K562 (cell line): ENCODE results near the gene DNA2. TPM values are rescaled to one million over a fixed set of nuclear protein-coding genes. Genes with fewer than 3 reads are reported as not detected.

Experiments used
- BCL6 ChIP-seq: fragments of 250-450 bp; sonication (Bioruptor Pico); IDR thresholded peaks from 2 replicates; pipeline ENCODE4 v1.4.0; 2020
- BDP1 ChIP-seq: IDR thresholded peaks from 3 replicates; pipeline ENCODE4 v1.6.1; 2011; ENCODE audit not compliant: insufficient read length, insufficient read depth
- EGR1 ChIP-seq: fragments of 450-650 bp; conservative IDR thresholded peaks from 2 replicates; pipeline ENCODE4 v1.6.1; 2017; ENCODE audit warnings: mild to moderate bottlenecking
- GTF2F1 ChIP-seq: IDR thresholded peaks from 2 replicates; pipeline ENCODE4 v1.6.1; 2011; ENCODE audit warnings: low read depth, low read length, improper control_type of control experiment
- MITF ChIP-seq: IDR thresholded peaks from 2 replicates; pipeline ENCODE4 v1.6.1; 2014; ENCODE audit warnings: antibody characterized with exemption
- NCOA6 ChIP-seq: fragments of 450-650 bp; IDR thresholded peaks from 2 replicates; pipeline ENCODE4 v1.6.1; 2017; ENCODE audit warnings: mild to moderate bottlenecking
- NEUROD1 ChIP-seq: fragments of 150-350 bp; IDR thresholded peaks from 2 replicates; pipeline ENCODE4 v1.6.1; 2014; ENCODE audit warnings: borderline replicate concordance, low read length, low read depth; ENCODE audit not compliant: partially characterized antibody
- ZBTB33 ChIP-seq: sonication (generic); formaldehyde crosslinking; IDR thresholded peaks from 2 replicates; pipeline ENCODE4 v1.8.1; 2023; ENCODE audit warnings: mild to moderate bottlenecking, missing genetic modification reagents
- ZNF174 ChIP-seq: fragments of 250-450 bp; sonication (Bioruptor Pico); IDR thresholded peaks from 2 replicates; pipeline ENCODE4 v1.4.0; 2020; ENCODE audit warnings: mild to moderate bottlenecking
- ZNF253 ChIP-seq: fragments of 250-450 bp; sonication (Bioruptor Pico); conservative IDR thresholded peaks from 2 replicates; pipeline ENCODE4 v1.6.1; 2021; ENCODE audit warnings: mild to moderate bottlenecking
- ZNF431 ChIP-seq: sonication (generic); formaldehyde crosslinking; IDR thresholded peaks from 2 replicates; pipeline ENCODE4 v1.8.0; 2022; ENCODE audit warnings: mild to moderate bottlenecking, missing genetic modification reagents
- ZNF766 ChIP-seq: fragments of 200-800 bp; sonication (Bioruptor generic); conservative IDR thresholded peaks from 2 replicates; pipeline ENCODE4 v1.6.1; 2016; ENCODE audit warnings: missing genetic modification characterization, missing compliant biosample characterization
- polyA plus RNA-seq, 8 experiments: library from polyadenylated mRNA; depleted of rRNA in 4 of 8; stranded (reverse) in 5 of 8; unstranded in 3 of 8; fragments of >200 nt; fragmentation: Nextera tagmentation in 2 of 8; fragmentation: Illumina TruSeq in 1 of 8; extraction: Ambion mirVana in 2 of 8; extraction: Trizol in 1 of 8; gene quantifications; 2 replicates each; pipeline versions ENCODE4 v1.2.1 to v1.2.3, GENCODE V29; 2011 to 2014; ENCODE audit warnings: inconsistent platforms in 1 of 8, missing spikeins in 1 of 8
- total RNA-seq, 7 experiments: library from RNA; depleted of rRNA in 6 of 7; stranded (reverse); fragments of >200 nt in 6 of 7; fragmentation: Illumina TruSeq in 2 of 7; extraction: Trizol in 2 of 7; gene quantifications; 2 replicates each; pipeline versions ENCODE4 v1.2.1 to v1.2.3, GENCODE V29; 2011 to 2021; ENCODE audit warnings: low replicate concordance in 1 of 7
- TF ChIP-seq, protein P1 (sequence below): sonication (generic); formaldehyde crosslinking; IDR thresholded peaks from 2 replicates; pipeline ENCODE4 v1.8.0; 2022; ENCODE audit warnings: mild to moderate bottlenecking, missing genetic modification reagents
- TF ChIP-seq, protein P2 (sequence below): fragments of 250-450 bp; sonication (Bioruptor Pico); IDR thresholded peaks from 2 replicates; pipeline ENCODE4 v1.8.0; 2022; ENCODE audit warnings: moderate library complexity, mild to moderate bottlenecking, inconsistent platforms

DNA2 gene
- total and polyA plus RNA-seq, 9 of the 15 experiments (the other 6 are each of a cell fraction or from before 2014, with no cell fraction given) = 24.6 to 51.4 (median 40.8) TPM

- no peak for TF ChIP-seq MITF
- TF ChIP-seq, protein P1, sequence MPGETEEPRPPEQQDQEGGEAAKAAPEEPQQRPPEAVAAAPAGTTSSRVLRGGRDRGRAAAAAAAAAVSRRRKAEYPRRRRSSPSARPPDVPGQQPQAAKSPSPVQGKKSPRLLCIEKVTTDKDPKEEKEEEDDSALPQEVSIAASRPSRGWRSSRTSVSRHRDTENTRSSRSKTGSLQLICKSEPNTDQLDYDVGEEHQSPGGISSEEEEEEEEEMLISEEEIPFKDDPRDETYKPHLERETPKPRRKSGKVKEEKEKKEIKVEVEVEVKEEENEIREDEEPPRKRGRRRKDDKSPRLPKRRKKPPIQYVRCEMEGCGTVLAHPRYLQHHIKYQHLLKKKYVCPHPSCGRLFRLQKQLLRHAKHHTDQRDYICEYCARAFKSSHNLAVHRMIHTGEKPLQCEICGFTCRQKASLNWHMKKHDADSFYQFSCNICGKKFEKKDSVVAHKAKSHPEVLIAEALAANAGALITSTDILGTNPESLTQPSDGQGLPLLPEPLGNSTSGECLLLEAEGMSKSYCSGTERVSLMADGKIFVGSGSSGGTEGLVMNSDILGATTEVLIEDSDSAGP (CRISPR knock-in tag) = peak; percentile 33; the same call in 1 of the 2 replicates
- no peak; the same call in 1 of the 2 replicates for TF ChIP-seq ZBTB33 (CRISPR knock-in tag)
- TF ChIP-seq NEUROD1 = peak; percentile 41
- TF ChIP-seq GTF2F1 = no peak
- TF ChIP-seq ZNF253 = no peak
- TF ChIP-seq, protein P2, sequence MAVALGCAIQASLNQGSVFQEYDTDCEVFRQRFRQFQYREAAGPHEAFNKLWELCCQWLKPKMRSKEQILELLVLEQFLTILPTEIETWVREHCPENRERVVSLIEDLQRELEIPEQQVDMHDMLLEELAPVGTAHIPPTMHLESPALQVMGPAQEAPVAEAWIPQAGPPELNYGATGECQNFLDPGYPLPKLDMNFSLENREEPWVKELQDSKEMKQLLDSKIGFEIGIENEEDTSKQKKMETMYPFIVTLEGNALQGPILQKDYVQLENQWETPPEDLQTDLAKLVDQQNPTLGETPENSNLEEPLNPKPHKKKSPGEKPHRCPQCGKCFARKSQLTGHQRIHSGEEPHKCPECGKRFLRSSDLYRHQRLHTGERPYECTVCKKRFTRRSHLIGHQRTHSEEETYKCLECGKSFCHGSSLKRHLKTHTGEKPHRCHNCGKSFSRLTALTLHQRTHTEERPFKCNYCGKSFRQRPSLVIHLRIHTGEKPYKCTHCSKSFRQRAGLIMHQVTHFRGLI (CRISPR knock-in tag) = no peak
- no peak for TF ChIP-seq ZNF174 (CRISPR knock-in tag)
- TF ChIP-seq NCOA6 = no peak
- TF ChIP-seq BDP1 = no peak
- TF ChIP-seq ZNF431 (CRISPR knock-in tag) = peak; percentile 77; the same call in 1 of the 2 replicates
- TF ChIP-seq EGR1 = 0 out of 2 replicates have a peak, but pooled peaks have one; percentile 31
- no peak for TF ChIP-seq BCL6
- TF ChIP-seq ZNF766 (CRISPR knock-in tag) = 0 out of 2 replicates have a peak, but pooled peaks have one; percentile 41
Observed at GRCh38 chr10:68471586-68472408, at the start of gene DNA2 (continued).
